Effector memory CD4-positive, alpha-beta T cell (primary cell): ENCODE measurements around the gene VPS72.
"Not testable (repeated sequence)": the region's sequence is repeated elsewhere in the genome, so short reads cannot be mapped to it uniquely, and the experiment has no call there.

Source experiments
- DNase-seq, 3 donors: peaks; one replicate each; pipeline ENCODE4 v3.0.0-alpha.2; 2020
- H3K27ac ChIP-seq: 2 replicates; pipeline ENCODE4 v1.7.0; 2013; ENCODE audit warnings: mild to moderate bottlenecking, low read length, moderate library complexity; ENCODE audit not compliant: insufficient read depth, poor library complexity, severe bottlenecking
- H3K27me3 ChIP-seq: replicated peaks from 2 replicates; pipeline ENCODE4 v1.7.0; 2013; ENCODE audit warnings: mild to moderate bottlenecking, low read length; ENCODE audit not compliant: insufficient read depth, control insufficient read depth, poor library complexity, severe bottlenecking
- H3K36me3 ChIP-seq: 2 replicates; pipeline ENCODE4 v1.7.0; 2013; ENCODE audit warnings: mild to moderate bottlenecking, low read length, moderate library complexity; ENCODE audit not compliant: control insufficient read depth, insufficient read depth
- H3K4me1 ChIP-seq: 2 replicates; pipeline ENCODE4 v1.7.0; 2013; ENCODE audit warnings: low read length, mild to moderate bottlenecking; ENCODE audit not compliant: control insufficient read depth, insufficient read depth, poor library complexity, severe bottlenecking
- H3K4me3 ChIP-seq: 2 replicates; pipeline ENCODE4 v1.7.0; 2013; ENCODE audit warnings: low read length, low read depth, mild to moderate bottlenecking; ENCODE audit not compliant: insufficient read depth, poor library complexity, severe bottlenecking
- H3K9me3 ChIP-seq: 2 replicates; pipeline ENCODE4 v1.7.0; 2013; ENCODE audit warnings: mild to moderate bottlenecking, low read length, moderate library complexity; ENCODE audit not compliant: control insufficient read depth

The VPS72 gene

DNA sequence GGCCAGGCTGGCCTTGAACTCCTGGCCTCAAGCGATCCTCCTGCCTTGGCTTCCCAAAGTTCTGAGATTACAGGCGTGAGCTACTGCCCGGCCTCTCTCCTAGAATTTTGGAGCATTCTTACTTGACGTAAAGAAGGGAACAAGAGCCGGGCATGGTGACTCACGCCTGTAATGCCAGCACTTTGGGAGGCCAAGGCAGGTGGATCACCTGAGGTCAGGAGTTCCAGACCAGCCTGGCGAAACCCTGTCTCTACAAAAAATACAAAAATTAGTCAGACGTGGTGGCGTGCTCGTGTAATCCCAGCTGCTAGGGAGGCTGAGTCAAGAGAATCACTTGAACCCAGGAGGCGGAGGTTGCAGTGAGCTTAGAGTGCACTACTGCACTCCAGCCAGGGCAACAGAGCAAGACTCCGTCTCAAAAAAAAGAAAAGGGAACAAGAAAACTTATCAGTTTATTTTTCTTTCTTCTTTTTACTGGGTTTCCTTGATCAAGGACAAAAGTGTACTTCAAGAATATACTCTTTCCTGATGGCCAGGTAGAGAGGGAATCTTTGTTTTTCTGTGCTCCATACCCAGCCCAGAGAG, 15.5 kb upstream of the VPS72 start:
- H3K27me3 ChIP-seq, DNase-seq, H3K4me1 ChIP-seq, H3K9me3 ChIP-seq, H3K27ac ChIP-seq, H3K4me3 ChIP-seq: not testable (repeated sequence)
- peaks cover 12% of the 10 kb centered on the region for H3K36me3 ChIP-seq

DNA sequence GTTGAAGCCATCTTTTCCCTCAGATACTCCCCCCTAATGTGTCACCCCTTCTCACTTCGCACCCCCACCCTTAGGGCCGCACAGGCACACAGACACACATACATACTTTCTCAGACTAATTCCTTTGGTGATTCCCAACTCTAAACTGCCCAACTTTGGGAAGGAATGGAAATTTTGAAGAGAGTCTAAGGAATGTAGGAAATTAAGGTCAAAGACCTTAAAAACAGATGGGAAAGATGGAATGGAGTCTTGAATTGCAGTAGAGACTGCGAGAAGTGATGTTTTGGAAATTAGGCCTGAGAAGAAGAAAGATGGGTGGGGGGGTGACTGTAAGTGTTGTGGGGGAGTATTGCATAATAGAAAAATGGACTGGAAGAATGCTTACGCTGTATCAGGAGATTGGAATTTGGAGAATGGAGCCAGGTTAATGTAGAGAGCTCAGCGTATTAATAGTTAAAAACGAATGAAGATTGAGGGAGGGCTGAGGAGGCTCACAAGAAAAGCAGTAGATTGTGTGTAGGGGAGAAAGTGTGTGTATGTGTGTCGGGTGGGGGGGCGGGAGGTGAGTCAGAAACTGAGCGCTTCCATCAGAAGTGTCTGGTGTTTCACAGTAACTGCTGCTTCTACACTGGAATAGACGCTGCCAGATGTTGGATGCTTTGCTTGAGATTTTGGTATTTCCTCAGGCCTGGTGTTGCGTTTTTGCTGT, 10.0 kb upstream of the VPS72 start:
- Histone ChIP-seq H3K4me1 (peaks cover 12% of the 10 kb centered on the region), H3K9me3 (no peaks in the 10 kb centered on the region), H3K27ac (peak overlapping the region; percentile 83), H3K36me3 (no peaks in the 10 kb centered on the region), H3K4me3 (peak overlapping the region; percentile 90), H3K27me3 (no peaks in the 10 kb centered on the region)
- no peak for DNase-seq

DNA sequence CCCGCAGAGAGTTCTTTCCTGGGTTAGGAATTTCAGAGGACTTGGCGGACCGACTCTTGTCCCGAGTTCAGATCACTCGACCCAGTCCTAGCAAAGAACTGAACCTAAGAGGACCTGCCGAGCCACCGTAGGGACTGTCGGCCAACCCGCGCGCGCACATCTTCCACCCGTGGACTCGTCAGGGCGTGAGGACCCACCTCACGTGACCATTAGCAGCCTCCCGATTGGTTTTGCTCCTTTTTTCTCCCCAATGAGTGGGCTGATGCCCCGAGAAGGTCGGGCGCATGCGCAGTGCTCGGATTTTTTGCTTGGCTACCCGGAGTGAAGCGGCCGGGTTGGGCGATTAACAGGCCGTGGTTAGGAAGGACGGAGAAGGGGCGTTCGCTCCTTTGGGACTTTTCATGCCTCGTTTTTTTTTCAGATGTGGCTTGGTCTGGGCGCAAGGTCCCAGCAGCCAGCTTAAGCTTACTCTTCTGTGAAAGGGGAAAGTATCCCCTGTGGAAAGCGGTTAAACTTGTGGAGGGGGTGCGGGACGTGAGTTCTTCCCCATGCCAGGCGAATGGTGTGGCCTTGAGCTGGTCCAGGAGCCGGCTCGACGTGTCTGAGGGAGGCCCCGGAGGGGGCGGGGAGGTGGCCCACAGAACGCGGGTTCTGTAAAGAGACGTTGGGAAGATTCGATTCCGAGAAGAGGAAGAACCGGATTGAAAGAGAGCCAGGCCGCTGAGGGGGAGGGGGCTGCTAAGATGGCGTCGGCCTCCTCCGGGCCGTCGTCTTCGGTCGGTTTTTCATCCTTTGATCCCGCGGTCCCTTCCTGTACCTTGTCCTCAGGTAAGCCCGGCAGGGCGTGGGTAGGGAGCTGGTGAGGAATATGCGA, 8.5 kb upstream of the VPS72 start, which contains the start of gene PIP5K1A:
PIP5K1A (plus strand) TSS at position 299 of the 874 bp plus-strand sequence; CDS start at position 744, 445 bp downstream.
- peak; percentile 96 to 99 (median 99) for DNase-seq
- no peaks in the 10 kb centered on the region for H3K9me3 ChIP-seq
- H3K4me3 ChIP-seq, result peak within 1 kb of the TSS; percentile 90
- H3K27me3 ChIP-seq, result no peaks in the 10 kb centered on the region
- H3K36me3 ChIP-seq, result no peaks in the 10 kb centered on the region
- peak within 1 kb of the TSS; percentile 83 for H3K27ac ChIP-seq
- H3K4me1 ChIP-seq, result peaks cover 12% of the 10 kb centered on the region

DNA sequence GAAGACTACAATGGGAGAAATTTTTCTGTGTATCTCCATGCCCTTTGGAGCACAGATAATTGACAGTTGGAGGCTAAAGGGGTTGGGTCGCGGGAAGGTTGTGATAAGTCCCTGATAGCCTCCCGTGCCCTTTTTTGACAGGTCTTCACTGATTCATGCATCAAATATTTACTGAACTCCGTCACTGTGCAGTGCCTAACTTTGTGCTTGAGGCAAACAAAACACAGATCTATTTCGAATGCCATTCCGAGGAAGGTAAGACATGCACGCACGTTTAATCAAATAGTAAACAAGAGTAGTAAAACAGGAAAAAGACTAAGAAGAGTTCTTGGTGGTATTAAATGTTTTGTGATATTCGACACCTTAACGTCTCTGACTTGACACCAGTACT, 7.9 kb upstream of the VPS72 start:
- H3K4me3 ChIP-seq, result peak overlapping the region; percentile 90
- DNase-seq, result no peak
- peak overlapping the region; percentile 83 for H3K27ac ChIP-seq
- peaks cover 12% of the 10 kb centered on the region for H3K4me1 ChIP-seq
- no peaks in the 10 kb centered on the region for H3K27me3 ChIP-seq
- H3K9me3 ChIP-seq, result no peaks in the 10 kb centered on the region
- no peaks in the 10 kb centered on the region for H3K36me3 ChIP-seq

DNA sequence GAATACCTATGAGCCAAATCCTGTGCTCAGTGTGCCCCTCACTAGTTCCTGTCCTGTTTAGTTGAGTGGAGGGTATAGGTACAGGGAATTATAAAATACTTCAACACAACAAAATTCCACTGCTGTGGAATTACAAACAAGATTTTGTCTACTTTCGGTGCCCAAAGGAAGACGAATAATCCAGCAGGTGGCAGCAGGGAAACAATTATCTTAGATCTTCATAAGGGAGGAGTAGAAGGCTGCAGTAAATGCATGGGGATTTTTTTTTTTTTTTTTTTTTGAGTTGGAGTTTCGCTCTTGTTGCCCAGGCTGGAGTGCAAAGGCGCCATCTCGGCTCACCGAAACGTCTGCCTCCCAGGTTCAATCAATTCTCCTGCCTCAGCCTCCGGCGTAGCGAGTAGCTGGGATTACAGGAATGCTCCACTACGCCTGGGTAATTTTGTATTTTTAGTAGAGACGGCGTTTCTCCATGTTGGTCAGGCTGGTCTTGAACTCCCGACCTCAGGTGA, 6.3 kb upstream of the VPS72 start:
- Histone ChIP-seq H3K27me3 (no peaks in the 10 kb centered on the region), H3K4me3 (no peak overlapping the region), H3K9me3 (no peaks in the 10 kb centered on the region), H3K36me3 (no peaks in the 10 kb centered on the region), H3K27ac (no peak overlapping the region), H3K4me1 (peaks cover 12% of the 10 kb centered on the region)
- DNase-seq, result peak; percentile 16 to 43 (median 31)

DNA sequence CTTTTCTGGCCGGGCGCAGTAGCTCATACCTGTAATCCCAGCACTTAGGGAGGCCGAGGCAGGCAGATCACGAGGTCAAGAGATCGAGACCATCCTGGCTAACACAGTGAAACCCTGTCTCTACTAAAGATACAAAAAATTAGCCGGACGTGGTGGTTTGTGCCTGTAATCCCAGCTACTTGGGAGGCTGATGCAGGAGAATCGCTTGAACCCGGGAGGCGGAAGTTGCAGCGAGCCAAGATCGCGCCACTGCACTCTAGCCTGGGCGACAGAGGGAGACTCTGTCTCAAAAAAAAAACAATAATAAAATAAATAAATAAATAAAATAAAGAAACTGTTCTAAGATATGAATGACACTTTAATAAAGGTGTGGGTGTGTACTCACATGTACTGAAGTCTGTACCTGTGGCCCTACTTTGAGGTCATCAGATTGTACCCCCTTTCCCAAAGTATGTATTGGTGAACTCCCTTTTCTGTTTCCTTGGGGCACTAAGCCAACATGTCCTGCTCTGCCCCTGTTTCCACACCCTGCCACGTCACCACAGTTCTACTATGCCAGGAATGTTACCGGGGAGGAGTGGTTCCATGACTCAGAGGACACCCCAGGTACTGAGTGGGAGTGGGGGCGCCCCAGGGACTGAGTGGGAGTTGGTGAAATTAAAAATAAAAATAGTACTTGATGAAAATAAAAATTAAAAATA, 5.0 kb upstream of the VPS72 start:
- H3K36me3 ChIP-seq, DNase-seq, H3K9me3 ChIP-seq, H3K27me3 ChIP-seq, H3K27ac ChIP-seq, H3K4me3 ChIP-seq: not testable (repeated sequence)
- peaks cover 16% of the 10 kb centered on the region for H3K4me1 ChIP-seq

DNA sequence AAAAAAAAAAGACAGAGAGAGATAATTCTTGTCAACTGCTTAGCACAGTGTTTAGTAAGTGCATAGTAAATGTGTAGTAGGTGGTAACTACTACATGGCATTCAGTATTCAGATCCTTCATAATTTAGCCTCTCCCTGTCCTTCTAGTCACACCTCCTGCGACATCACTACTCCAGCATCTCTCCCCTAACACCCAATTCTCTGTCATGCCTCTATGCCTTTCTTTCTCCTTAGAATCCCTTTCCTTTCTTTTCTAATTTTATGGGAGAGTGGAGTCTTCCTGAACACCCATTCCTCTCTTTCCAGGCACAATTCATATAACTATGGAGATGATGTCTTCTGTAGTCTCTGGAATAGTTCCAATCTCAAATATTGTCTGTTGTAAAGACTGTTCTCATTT, 3.9 kb upstream of the VPS72 start:
- Histone ChIP-seq H3K27me3 (no peaks in the 10 kb centered on the region), H3K27ac (no peak overlapping the region), H3K4me3 (no peak overlapping the region), H3K4me1 (peaks cover 19% of the 10 kb centered on the region), H3K36me3 (no peaks in the 10 kb centered on the region), H3K9me3 (no peaks in the 10 kb centered on the region)
- no peak for DNase-seq

DNA sequence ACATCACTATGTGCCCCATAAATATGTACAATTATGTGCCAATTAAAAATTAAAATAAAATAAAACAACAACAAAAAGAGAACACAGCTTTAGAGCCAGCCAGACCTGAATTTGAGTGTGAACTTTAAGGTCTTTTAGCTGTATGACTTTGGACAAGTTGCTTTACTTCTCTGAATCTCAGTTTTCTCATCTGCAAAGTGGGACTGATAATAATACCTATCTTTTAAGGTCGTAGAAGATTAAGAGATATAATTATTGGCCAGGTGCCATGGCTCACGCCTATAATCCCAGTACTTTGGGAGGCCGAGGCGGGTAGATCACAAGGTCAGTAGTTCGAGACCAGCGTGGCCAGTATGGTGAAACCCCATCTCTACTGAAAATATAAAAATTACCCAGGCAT, 3.3 kb upstream of the VPS72 start:
- peaks cover 22% of the 10 kb centered on the region for H3K4me1 ChIP-seq
- no peaks in the 10 kb centered on the region for H3K27me3 ChIP-seq
- no peaks in the 10 kb centered on the region for H3K9me3 ChIP-seq
- H3K4me3 ChIP-seq, result no peak overlapping the region
- no peak for DNase-seq
- H3K36me3 ChIP-seq, result no peaks in the 10 kb centered on the region
- H3K27ac ChIP-seq, result no peak overlapping the region

DNA sequence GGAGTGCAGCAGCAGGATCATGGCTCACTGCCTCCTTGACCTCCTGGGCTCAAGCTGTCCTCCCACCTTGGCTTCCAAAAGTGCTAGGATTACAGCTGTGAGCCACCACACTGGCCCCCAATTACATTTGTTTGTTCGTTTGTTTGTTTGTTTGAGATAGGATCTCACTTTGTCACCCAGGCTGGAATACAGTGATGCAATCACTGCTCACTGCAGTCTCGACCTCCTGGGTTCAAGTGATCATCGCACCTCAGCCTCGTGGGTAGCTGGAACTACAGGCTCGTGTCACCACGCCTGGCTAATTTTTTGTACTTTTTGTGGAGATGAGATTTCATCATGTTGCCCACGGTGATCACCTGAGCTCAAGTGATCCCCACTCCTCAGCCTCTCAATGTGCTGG, 2.0 kb upstream of the VPS72 start:
- Histone ChIP-seq H3K36me3 (no peaks in the 10 kb centered on the region), H3K27ac (no peak overlapping the region), H3K4me1 (peaks cover 15% of the 10 kb centered on the region), H3K9me3 (no peaks in the 10 kb centered on the region), H3K27me3 (no peaks in the 10 kb centered on the region), H3K4me3 (no peak overlapping the region)
- DNase-seq, result no peak
